Activated T-helper 2 cell treated with anti-CD3 and anti-CD28 coated beads, Interferon-gamma antibody, Interleukin-2, Interleukin-4, amounts not matched to agents 10 μg/mL and 5 μg/mL and 100 μg/mL, durations not matched to agents 14 hours and 24 hours and 36 hours (primary cell): ENCODE measurements around the gene GPR176. TPM values are rescaled to one million over a fixed set of nuclear protein-coding genes. Genes with fewer than 3 reads are reported as not detected.

ENCODE experiments used
- DNase-seq: peaks from one replicate; pipeline ENCODE4 v3.0.0; 2021; ENCODE audit warnings: low spot score
- H3K27ac Mint-ChIP-seq: one replicate; pipeline ENCODE4 v1.8.0; 2021; ENCODE audit warnings: mixed read lengths
- H3K27me3 Mint-ChIP-seq: one replicate; pipeline ENCODE4 v1.8.0; 2021; ENCODE audit warnings: low read depth, mixed read lengths
- H3K36me3 Mint-ChIP-seq: one replicate; pipeline ENCODE4 v1.8.0; 2021; ENCODE audit warnings: low read depth, mixed read lengths
- H3K4me1 Mint-ChIP-seq: one replicate; pipeline ENCODE4 v1.8.0; 2021; ENCODE audit warnings: low read depth, mixed read lengths
- H3K4me3 Mint-ChIP-seq: one replicate; pipeline ENCODE4 v1.8.0; 2021; ENCODE audit warnings: low read depth, mild to moderate bottlenecking, moderate library complexity, mixed read lengths
- H3K9me3 Mint-ChIP-seq: one replicate; pipeline ENCODE4 v1.8.0; 2021; ENCODE audit warnings: mixed read lengths
- intact Hi-C: fragments of 100-400 bp; cut with micrococcal nuclease; formaldehyde crosslinking; loops from one replicate; pipeline ENCODE4 v1.15.1; 2023
- total RNA-seq: library from RNA; stranded (reverse); gene quantifications from 2 replicates; pipeline ENCODE4 v1.2.3, GENCODE V29; 2022

The GPR176 gene
- total RNA-seq, 1 donor from 2014 or later = 0.34 TPM

GRCh38 chr15:39789736-39790135, 130.3 kb downstream of the GPR176 start:
- intact Hi-C loops = loop anchor here (5.0 kb wide), 3 partner anchors 178 to 318 kb away; partner anchors contain the start of genes BMF and SRP14
- no peaks in the 10 kb centered on the region for H3K36me3 Mint-ChIP-seq
- no peak overlapping the region for H3K27ac Mint-ChIP-seq
- peaks cover 36% of the 10 kb centered on the region for H3K4me1 Mint-ChIP-seq
- no peak for DNase-seq
- H3K27me3 Mint-ChIP-seq = peaks cover 14% of the 10 kb centered on the region
- H3K9me3 Mint-ChIP-seq = no peaks in the 10 kb centered on the region
- no peak overlapping the region for H3K4me3 Mint-ChIP-seq

GRCh38 chr15:39788800-39789565, 131.1 kb downstream of the GPR176 start:
- Mint-ChIP-seq H3K27ac (peak overlapping the region; percentile 21), H3K4me3 (no peak overlapping the region), H3K4me1 (peaks cover 40% of the 10 kb centered on the region), H3K36me3 (no peaks in the 10 kb centered on the region), H3K27me3 (peaks cover 7% of the 10 kb centered on the region), H3K9me3 (no peaks in the 10 kb centered on the region)
- DNase-seq = no peak
- intact Hi-C loops = loop anchor here (1.0 to 5.0 kb wide), 4 partner anchors 178 to 485 kb away; partner anchors contain the start of genes BMF and SRP14

DNA sequence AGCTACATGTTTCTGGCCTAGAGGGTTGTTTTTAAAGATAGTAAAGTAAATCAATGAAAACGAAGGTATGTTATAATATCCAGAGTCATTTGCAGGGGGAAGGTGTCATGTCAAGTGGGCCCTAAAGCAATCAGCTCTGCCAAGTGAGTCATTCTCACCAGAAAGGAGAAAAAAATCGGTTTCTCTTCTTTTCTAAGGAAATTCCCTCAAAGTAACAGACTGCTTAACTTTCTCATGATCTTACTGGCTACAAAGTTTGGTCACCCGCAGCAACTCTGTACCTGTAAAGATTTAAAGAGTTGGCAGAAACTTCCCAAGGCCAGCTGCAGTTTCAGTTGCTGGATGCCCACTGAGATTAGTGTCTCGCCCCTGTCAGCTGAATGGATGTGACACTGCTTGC, 132.0 kb downstream of the GPR176 start:
- no peak for DNase-seq
- H3K9me3 Mint-ChIP-seq = no peaks in the 10 kb centered on the region
- H3K4me1 Mint-ChIP-seq = peaks cover 46% of the 10 kb centered on the region
- H3K36me3 Mint-ChIP-seq = no peaks in the 10 kb centered on the region
- H3K27ac Mint-ChIP-seq = no peak overlapping the region
- intact Hi-C loops = loop anchor here (1.0 to 5.0 kb wide), 4 partner anchors 179 to 486 kb away; partner anchors contain the start of genes BMF and SRP14
- peaks cover 6% of the 10 kb centered on the region for H3K27me3 Mint-ChIP-seq
- no peak overlapping the region for H3K4me3 Mint-ChIP-seq

DNA sequence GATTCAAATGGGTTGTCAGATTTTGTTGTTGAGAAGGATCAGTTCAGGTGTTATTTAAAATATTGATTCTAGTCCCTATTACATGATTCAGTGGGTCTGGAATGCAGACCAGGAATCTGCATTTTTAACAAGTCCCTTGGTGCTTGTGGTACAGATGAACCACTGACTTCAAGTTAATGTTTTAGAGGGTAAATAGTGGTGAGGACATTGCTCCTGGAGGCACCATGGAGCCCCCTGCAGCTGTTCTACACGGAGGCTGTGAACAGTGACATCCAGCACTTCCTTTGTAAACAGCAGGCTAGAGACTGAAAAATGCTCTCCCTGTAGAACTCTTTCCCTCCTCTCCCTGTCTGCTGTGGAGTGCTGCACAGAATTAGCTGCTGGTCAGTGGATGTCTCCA, 132.6 kb downstream of the GPR176 start:
- H3K4me3 Mint-ChIP-seq = no peak overlapping the region
- intact Hi-C loops = loop anchor here (5.0 kb wide), 3 partner anchors 180 to 320 kb away; partner anchors contain the start of genes BMF and SRP14
- peaks cover under 1% of the 10 kb centered on the region for H3K27me3 Mint-ChIP-seq
- no peak for DNase-seq
- H3K9me3 Mint-ChIP-seq = no peaks in the 10 kb centered on the region
- peaks cover 44% of the 10 kb centered on the region for H3K4me1 Mint-ChIP-seq
- no peaks in the 10 kb centered on the region for H3K36me3 Mint-ChIP-seq
- no peak overlapping the region for H3K27ac Mint-ChIP-seq

DNA sequence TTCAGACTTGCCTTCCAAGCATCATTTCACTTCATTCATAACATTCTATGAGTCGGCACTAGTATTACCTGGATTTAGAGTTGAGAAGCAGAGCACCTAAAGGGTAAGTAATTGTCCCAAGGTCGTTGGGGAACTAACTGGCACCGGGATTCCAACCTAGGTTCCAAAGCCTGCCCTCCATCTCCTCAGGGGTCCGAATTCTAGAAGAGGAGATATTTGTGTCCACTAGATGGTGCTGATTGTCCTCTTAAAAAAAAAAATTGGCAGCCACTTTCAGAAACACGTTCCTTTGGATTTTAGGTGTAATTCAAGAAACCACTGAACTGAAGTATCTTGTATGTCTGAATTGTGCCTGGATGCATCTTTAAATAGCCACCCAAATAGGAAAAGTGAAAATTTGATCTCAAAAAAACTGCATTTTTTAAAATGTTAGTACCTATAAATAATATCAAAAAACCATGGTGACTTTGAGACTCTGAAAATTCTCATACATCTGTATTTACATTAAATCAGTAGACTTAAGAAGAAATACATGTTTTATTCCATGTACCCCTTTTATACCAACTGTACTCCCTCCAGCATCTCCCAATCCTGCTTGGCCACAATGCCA, 133.5 kb downstream of the GPR176 start:
- no peaks in the 10 kb centered on the region for H3K9me3 Mint-ChIP-seq
- H3K4me3 Mint-ChIP-seq = no peak overlapping the region
- DNase-seq = no peak
- H3K27ac Mint-ChIP-seq = no peak overlapping the region
- no peaks in the 10 kb centered on the region for H3K27me3 Mint-ChIP-seq
- no peaks in the 10 kb centered on the region for H3K36me3 Mint-ChIP-seq
- peaks cover 49% of the 10 kb centered on the region for H3K4me1 Mint-ChIP-seq
- intact Hi-C loops = loop anchor here (1.0 to 5.0 kb wide), 4 partner anchors 89 to 321 kb away; partner anchors contain the start of genes BMF and SRP14

- DNase-seq = no peak
- Mint-ChIP-seq H3K4me3 (no peak overlapping the region), H3K4me1 (peaks cover 50% of the 10 kb centered on the region), H3K36me3 (no peaks in the 10 kb centered on the region), H3K27ac (no peak overlapping the region), H3K27me3 (no peaks in the 10 kb centered on the region), H3K9me3 (no peaks in the 10 kb centered on the region)
- intact Hi-C loops = loop anchor here (1.0 to 5.0 kb wide), 4 partner anchors 89 to 321 kb away; partner anchors contain the start of genes BMF and SRP14
These were observed 134.2 kb downstream of the GPR176 start for GRCh38 chr15:39785841-39786240.

GRCh38 chr15:39785139-39785538, 134.9 kb downstream of the GPR176 start:
- Mint-ChIP-seq H3K4me1 (peaks cover 50% of the 10 kb centered on the region), H3K9me3 (no peaks in the 10 kb centered on the region), H3K4me3 (no peak overlapping the region), H3K36me3 (no peaks in the 10 kb centered on the region), H3K27ac (no peak overlapping the region), H3K27me3 (no peaks in the 10 kb centered on the region)
- intact Hi-C loops = loop anchor here (5.0 kb wide), 3 partner anchors 182 to 322 kb away; partner anchors contain the start of genes BMF and SRP14
- no peak for DNase-seq

- Mint-ChIP-seq H3K27ac (no peak overlapping the region), H3K4me3 (peak overlapping the region; percentile 5), H3K36me3 (no peaks in the 10 kb centered on the region), H3K27me3 (no peaks in the 10 kb centered on the region), H3K9me3 (no peaks in the 10 kb centered on the region), H3K4me1 (peaks cover 50% of the 10 kb centered on the region)
- DNase-seq = no peak
- intact Hi-C loops = loop anchor here (5.0 kb wide), 5 partner anchors 148 to 323 kb away; partner anchors contain the start of genes BMF, EIF2AK4 and SRP14
These were observed 135.4 kb downstream of the GPR176 start for GRCh38 chr15:39784638-39785037.

DNA sequence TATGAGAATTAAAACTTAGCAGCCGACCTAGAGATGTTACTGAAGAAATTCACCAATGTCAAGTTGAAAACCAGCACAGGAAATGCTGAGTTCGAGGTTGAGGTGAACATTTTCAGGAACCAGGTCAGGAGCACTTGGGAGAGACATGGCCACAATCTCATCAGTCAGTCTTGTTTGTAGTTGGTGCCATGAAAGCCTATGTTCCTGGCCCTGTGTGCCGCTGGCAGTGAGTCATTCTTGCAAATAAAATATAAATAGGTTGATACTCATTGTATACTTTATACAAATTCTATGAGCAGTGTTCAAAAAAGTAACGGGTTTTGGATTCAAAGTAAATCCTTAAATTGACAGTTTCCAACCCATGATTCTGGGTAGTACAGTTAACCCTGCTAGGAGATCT, 135.9 kb downstream of the GPR176 start:
- Mint-ChIP-seq H3K27me3 (no peaks in the 10 kb centered on the region), H3K4me3 (peak overlapping the region; percentile 81), H3K4me1 (peaks cover 47% of the 10 kb centered on the region), H3K36me3 (no peaks in the 10 kb centered on the region), H3K9me3 (no peaks in the 10 kb centered on the region), H3K27ac (no peak overlapping the region)
- DNase-seq = no peak
- intact Hi-C loops = loop anchor here (5.0 kb wide), 2 partner anchors 148 to 162 kb away; partner anchors contain the start of gene EIF2AK4

GRCh38 chr15:39783244-39783820, 136.7 kb downstream of the GPR176 start:
- intact Hi-C loops = loop anchor here (5.0 kb wide), 2 partner anchors 149 to 161 kb away; partner anchors contain the start of gene EIF2AK4
- H3K9me3 Mint-ChIP-seq = no peaks in the 10 kb centered on the region
- H3K27me3 Mint-ChIP-seq = peaks cover 2% of the 10 kb centered on the region
- DNase-seq = no peak
- H3K27ac Mint-ChIP-seq = peak overlapping the region; percentile 67
- peaks cover 40% of the 10 kb centered on the region for H3K4me1 Mint-ChIP-seq
- peak overlapping the region; percentile 81 for H3K4me3 Mint-ChIP-seq
- no peaks in the 10 kb centered on the region for H3K36me3 Mint-ChIP-seq

- Mint-ChIP-seq H3K27me3 (peaks cover 6% of the 10 kb centered on the region), H3K4me3 (peak within 1 kb of the TSS; percentile 81), H3K4me1 (peaks cover 34% of the 10 kb centered on the region), H3K27ac (peak within 1 kb of the TSS; percentile 67), H3K36me3 (no peaks in the 10 kb centered on the region), H3K9me3 (no peaks in the 10 kb centered on the region)
- DNase-seq = peak; percentile 95
- intact Hi-C loops = loop anchor here (5.0 kb wide), 2 partner anchors 150 to 160 kb away; partner anchors contain the start of gene EIF2AK4
These were observed 137.5 kb downstream of the GPR176 start, which contains the start of gene FSIP1 for GRCh38 chr15:39782441-39783138. TSS of gene FSIP1 (minus strand) at chr15:39782841. CDS start at chr15:39776524, 6,317 bp downstream.

DNA sequence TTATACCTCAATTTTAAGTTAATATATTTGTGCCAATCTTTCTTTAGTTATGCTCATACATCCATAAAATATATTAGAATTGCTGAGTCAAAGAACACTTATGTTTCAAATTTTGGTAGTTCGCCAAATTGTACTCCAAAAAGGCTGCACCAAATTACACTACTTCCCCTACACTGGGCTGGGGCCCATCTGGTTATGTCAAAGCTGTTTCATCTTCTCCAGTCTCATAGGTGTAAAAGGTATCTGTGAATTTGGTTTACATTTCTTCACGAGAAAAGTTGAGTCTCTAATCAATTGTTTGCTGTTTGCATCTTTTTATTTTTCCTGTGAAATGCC, 138.1 kb downstream of the GPR176 start:
- peaks cover 11% of the 10 kb centered on the region for H3K27me3 Mint-ChIP-seq
- H3K27ac Mint-ChIP-seq = peak overlapping the region; percentile 67
- no peaks in the 10 kb centered on the region for H3K36me3 Mint-ChIP-seq
- no peak for DNase-seq
- peaks cover 35% of the 10 kb centered on the region for H3K4me1 Mint-ChIP-seq
- peak overlapping the region; percentile 81 for H3K4me3 Mint-ChIP-seq
- intact Hi-C loops = loop anchor here (5.0 kb wide), 2 partner anchors 150 to 160 kb away; partner anchors contain the start of gene EIF2AK4
- H3K9me3 Mint-ChIP-seq = no peaks in the 10 kb centered on the region
